GM11168 (cell line): ENCODE results near the gene RGP1.

ENCODE experiments used
- in situ Hi-C: fragments of 300-500 bp; cut with MboI; formaldehyde crosslinking; loops from one replicate; pipeline ENCODE4 v1.12.0; 2022; ENCODE audit warnings: low sequenced_read_pairs; ENCODE audit not compliant: unreplicated experiment

Gene RGP1

DNA sequence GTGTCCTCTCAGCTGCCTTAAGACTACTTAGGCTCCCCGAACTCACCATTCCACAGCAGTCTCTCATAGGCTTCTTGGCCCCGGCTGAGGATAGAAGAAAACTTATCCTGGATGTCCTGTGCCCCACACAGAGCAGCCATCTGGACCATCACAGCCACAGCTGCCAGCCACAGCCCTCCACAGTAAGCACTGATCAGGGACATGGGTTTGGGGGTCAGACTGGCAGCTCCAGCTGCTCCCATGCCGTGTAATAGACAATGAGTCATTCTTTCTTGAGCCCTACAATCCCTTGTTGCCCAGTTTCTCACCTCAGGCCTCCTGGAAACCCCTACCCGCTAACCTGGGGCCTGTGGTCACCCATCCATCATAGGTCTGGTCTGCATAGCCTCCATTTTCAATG lies 10.9 kb upstream of the RGP1 start:
- in situ Hi-C loops = loop anchor here (25.0 kb wide), 1 partner anchor 676 kb away; the partner anchor contains the start of gene VCP

DNA sequence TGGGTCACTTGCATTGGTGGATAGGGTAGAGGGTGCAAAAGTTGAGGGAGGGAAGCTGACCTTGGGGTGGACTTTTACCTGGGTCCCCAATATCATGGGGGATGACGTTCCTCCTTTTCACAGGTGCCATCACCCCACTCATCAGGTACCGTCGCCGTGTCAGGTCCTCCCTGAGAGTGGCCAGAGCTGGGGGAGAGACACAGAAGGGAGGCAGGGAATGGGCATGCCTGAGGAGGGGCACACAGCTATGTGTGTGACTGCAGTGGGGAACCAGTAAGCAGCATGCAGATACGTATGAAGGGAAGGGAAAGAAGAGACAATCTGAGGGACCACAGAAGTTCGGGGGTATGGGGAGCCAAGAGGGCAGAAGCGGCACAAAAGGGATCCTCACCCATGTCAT lies 10.2 kb upstream of the RGP1 start:
- in situ Hi-C loops = loop anchor here (25.0 kb wide), 1 partner anchor 677 kb away; the partner anchor contains the start of gene VCP

DNA sequence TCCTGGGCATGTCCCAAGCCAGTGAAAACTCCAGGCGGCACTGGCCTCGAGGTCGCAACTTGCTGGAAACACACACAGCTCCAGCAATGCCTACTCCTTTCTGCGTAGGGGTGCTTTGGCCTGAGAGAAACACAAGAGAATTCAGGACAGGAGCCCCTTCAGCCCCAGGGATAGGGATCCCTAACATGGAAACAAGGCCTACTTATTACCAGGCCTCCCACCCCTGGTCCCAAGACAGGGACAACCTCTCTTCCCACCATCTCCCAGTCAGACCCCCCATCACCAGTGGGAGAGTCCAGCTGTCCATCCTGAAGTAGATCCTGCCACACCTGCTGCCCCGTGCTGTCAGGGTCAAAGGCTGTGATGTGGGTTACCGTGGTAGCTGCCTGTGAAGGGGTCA lies 8.8 kb upstream of the RGP1 start:
- in situ Hi-C loops = loop anchor here (25.0 kb wide), 1 partner anchor 678 kb away; the partner anchor contains the start of gene VCP

DNA sequence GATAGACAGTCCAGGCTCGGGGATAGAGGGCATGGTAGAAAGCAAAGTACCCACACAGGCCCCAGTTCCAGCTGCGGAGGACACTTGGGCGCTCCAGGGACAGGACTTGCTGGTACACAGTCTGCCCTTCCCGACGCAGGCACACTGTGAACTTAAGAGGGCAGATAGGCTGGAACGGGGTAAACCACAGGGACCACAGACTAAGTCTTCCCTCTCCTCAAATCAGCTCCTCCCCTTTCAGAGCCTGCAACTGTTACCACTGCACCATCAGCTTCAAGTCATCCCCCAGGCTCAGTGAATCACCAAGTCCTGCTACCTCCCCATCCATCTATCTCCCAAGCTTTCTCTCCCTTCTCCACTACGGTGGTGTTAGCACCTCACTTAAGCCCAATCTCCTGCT lies 7.3 kb upstream of the RGP1 start:
- in situ Hi-C loops = loop anchor here (25.0 kb wide), 1 partner anchor 679 kb away; the partner anchor contains the start of gene VCP

DNA sequence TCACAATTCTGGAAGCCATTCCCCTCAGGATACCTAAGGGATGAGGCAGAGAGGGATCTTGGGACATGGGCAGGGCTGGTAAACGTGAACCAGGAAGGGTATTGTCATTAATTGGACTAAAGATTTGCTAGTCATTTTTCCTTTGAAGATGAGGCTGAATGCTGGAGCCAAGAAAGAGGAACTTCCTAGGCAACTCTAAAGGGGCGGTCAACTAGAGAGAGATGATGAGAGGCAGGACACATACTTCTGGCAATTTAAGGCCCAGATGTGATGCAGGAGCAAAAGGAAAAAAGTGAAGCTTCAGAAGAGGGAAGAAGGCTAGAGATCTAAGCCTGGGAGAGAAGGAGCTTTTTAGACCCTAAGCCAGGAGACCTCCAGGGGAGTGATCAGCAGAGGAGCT lies 5.6 kb upstream of the RGP1 start:
- in situ Hi-C loops = loop anchor here (25.0 kb wide), 1 partner anchor 681 kb away; the partner anchor contains the start of gene VCP

DNA sequence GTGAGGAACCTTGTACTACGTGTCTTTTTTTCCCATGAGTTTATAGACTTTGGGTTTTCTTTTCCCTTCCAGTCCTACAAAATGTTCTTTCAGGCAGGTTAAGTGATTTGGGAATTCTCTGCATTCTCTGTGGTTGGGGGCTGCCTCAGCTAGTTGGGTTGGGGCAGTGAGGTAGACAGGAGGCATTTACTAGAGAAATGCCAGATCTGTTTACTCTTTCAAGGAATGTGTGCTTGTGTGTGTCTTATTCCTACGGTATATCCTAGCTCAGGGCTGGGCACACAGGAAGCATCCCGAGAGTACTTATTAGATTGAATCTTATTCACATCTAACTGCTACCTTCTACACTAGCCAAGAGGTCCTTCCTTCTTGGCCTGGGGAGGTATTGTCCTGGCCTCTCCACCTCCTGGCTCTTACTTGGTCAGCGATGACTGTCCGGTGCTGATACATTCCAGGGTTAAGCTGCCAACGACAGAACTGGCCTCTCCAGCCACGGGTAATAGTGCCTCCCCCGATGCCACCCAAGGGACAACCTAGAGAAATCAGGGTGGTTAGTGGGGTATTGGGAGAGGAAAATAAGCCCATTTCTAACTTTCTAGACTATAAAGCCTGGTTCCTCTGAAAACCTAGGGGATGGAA lies 5.1 kb upstream of the RGP1 start:
- in situ Hi-C loops = loop anchor here (25.0 kb wide), 1 partner anchor 682 kb away; the partner anchor contains the start of gene VCP

DNA sequence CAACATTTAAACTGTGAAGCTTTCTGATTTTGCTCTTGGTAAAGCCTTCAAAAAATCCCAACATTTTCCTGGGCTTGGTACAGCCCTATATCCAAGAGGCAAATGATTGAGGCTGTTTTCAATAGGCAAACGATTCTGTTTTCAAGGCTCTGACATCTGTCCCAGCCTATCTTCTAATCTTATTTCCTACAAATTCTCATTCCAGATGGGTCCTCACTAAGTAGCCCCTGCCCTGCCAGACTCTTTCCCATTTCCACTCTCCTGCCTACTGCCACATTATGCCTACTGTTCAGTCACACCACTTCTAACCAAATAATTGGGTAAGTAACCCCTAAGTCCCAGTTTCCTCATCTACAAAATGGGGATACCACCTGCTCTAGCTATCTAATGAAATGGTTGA lies 3.5 kb upstream of the RGP1 start:
- in situ Hi-C loops = loop anchor here (25.0 kb wide), 1 partner anchor 683 kb away; the partner anchor contains the start of gene VCP

DNA sequence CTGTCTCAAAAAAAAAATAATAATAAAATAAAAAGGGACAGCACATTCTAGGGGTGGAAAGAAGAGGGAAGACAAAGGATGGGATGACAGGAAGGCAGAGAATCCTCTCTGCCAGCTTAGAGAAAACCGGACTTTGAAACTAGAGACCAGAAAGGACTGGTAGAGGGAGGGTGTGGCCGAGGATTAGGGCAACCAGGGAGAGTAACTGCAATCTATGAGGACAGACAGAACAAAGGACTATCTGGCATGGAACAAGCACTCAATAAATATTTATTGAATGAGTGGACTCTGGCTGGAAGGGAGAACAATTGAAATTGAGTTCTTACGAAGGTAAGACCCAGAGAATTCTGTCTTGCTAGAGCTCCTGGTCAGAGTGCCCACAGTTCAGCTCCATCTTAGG lies 2.5 kb upstream of the RGP1 start:
- in situ Hi-C loops = loop anchor here (25.0 kb wide), 1 partner anchor 684 kb away; the partner anchor contains the start of gene VCP

DNA sequence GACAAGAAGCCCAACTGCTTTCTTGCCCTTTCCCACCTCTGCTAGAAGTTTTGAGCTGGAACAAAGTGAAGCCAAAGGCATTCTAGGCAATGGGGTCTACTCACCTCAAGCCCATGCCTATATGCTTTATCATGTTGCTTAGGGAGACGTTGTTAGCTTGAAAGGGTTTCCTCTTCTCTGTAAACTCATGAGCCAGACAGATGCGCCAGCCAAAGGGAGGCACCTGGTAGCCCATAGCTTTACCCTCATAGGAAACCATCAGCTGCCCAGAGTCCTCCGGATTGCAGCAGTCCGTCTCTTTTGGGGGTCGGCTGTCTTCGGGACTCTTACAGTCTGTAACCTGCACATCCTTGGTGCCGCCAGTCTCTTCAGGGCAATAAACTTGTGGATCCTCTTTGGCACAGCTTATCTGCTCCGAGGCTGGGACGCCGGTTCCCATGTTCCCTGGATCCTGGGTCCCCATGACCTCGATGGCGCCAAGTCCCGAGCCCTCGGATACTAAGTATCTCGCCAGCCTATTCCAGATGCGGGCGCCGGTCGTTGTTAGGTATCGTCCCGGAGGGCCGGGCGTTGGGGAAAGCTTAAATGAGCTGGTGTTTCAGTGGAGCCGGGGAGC lies 737 bp upstream of the RGP1 start:
- in situ Hi-C loops = loop anchor here (25.0 kb wide), 1 partner anchor 686 kb away; the partner anchor contains the start of gene VCP

DNA sequence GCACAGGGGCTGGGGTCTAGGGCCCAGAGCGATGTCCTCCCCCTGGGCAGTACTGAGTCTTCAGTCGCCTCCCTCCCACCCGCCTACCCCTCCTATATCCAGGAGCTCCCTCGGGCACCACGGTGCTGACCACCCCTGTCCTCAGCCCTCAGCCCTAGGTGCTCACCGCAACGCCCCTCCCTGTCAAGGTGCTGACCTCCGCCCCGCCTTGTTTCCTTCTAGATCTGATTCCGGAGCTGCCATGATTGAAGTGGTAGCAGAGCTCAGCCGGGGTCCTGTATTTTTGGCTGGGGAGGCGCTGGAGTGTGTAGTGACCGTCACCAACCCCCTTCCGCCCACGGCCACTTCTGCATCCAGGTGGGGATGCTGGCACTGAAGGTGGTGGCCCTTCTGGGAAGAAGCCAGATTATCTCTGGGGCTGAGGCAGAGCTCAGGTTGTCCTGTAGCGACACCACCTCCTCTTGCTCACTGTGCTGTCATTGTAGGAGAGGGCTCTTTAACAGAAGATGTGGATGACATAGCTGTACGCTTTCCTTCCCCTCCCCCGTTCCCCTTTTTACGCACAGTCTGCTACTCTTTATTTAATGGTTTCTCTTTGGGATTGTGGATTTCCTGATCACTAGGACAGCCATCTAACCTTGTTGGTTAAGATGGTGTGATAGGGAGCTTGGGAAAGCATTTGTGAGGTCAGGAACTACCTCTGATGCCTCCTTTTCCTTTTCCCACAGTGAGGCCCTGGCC lies 598 bp downstream of the RGP1 start:
- in situ Hi-C loops = loop anchor here (25.0 kb wide), 1 partner anchor 687 kb away; the partner anchor contains the start of gene VCP

DNA sequence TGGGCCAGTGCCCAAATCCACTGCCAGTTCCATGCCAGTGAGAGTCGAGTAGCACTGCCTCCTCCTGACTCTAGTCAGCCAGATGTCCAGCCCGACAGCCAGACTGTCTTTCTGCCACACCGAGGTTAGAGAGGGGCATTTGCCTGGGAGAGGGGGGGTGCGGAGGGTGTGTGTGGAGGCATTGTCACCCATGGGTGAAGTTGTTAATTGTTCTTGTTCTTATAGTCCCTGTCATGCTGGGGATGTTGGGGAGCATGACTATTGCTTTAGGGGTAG lies 1.1 kb downstream of the RGP1 start:
- in situ Hi-C loops = no loop called here

DNA sequence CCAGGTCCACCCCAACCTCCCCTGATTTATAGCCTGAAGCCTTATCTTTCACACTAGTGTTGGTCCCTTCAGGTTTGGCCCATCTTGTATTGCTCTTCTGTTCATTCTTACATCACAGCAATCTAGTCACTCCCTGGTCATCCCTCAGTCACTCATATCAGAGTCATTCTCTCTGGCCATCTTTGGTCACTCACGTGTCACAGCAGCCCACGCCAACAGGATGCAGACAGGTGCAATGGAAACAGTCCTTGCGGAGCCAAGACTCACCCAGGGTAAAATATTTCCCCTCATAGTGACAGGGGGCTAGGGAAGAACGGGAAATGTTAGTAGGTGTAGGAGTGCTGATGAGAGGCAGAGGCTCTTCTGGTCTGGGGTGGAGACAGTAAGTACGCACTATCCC lies 4.4 kb downstream of the RGP1 start:
- in situ Hi-C loops = no loop called here

DNA sequence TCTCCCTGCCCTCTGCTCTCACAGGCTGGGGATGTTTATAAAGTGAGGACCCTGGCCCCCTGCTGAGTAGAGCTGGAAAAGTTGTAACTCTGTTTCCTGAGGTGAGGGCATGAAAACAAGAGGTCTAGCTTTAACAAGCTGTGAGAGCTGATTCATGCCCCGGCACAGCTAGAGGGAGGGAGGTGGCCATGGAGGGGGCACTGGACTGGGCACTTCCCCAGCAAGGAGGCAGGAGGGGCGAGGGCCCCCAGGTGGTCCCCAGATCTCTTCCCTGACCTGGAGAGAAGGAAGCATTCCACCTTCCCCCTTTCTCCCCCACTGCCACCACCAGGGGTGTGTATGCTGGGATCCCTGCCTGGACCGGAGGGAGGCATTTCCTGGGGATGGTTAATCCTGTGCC lies 5.2 kb downstream of the RGP1 start, which contains the start of gene MSMP:
Gene MSMP (minus strand): TSS at position 13 of the 400 bp plus-strand sequence. CDS start 147 bp downstream, outside the sequence.
- in situ Hi-C loops = no loop called here

DNA sequence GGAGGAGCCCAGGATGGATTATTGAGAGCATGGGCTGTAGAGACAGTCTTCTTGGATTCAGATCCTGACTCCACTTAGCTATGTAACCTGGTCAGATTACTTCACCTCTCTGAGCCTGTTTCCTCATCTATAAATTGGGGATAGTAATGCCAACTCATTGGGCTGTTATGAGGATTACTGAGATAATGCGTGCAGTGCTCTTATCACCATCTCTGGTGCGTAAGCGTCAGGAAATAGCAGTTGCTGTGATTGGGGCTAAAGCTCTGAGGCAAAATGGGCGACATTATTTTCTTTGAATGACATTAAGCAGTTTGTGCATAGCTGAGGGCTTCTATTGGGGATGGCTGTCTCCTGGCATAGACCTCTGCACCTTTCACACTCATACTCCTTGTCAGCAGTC lies 6.0 kb downstream of the RGP1 start:
- in situ Hi-C loops = no loop called here

DNA sequence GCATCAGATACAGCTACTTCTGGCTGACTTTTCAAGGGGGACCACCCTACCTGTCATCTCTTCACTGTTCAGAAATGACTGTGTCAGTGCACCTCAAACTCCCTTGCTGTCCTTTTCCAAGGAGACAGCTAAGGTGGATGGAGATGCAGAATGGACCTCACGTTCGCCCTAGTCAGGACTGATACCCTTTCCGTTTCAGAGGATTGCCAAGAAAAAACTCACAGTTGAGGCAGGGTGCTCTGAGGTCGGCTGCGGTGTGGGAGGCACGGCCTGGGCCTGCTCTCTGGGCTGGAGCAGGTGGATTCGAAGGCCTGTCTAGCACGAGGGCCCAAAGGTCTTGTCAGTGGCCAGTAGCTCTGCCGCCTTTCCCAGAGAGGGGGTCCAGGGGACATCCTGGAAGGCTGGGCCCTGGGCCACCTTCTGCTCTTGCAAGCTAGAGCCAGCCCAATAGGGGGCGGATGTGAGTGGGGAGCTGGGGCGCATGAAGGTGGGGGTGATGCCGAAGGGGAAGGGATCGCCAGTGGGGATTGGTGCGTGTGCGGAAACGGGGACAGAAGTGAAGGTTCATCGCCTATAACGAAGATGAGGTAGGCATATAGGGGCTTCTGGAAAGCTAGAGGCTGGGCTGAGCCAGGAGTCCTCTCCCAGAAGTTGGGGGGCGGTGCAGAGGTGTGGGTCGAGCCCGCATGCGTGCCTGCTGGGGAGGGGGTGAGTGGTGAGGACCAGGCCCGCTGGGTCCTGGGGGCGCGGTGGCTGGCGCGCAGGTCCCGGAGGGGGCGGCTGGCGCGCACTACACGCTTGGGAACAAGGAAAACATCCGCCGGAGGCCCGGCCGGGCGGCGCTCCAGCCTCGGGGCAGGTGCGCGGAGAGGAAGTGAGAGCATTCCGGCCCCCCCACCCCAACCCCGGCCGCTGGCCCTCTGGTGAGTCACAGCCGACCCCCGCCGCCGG lies 7.5 kb downstream of the RGP1 start:
- in situ Hi-C loops = no loop called here

DNA sequence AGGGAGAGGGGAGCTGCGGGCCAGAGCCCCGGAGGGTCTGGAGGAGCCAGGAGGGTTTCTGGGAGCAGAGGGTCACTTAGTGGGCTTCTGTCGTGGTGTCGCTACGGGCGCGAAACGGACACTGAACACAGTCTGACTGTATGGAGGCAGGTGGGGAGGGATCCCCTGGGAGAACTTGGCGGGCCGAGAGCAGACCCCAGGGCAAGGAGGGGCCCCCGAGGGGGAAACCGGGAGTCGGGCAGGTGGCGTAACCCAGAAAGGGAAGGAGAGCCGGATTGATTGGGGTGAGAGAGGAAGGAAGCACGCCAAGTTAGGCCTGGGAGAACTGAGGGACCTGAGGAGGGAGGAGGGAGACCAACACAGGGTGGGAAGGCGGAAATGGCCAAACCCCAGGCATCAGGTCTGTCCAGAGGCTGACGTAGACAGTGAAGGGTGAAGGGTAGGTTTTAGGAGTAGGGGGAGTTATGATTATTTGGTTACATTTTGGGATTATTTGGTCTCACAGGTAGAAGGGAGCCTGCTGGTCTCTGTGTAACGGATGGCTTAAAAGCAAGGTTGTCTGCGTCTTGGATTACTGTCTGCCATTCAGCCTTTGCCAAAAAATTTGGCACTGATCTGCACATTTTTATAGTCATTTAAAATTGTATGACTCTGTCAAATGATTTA lies 8.3 kb downstream of the RGP1 start:
- in situ Hi-C loops = no loop called here

DNA sequence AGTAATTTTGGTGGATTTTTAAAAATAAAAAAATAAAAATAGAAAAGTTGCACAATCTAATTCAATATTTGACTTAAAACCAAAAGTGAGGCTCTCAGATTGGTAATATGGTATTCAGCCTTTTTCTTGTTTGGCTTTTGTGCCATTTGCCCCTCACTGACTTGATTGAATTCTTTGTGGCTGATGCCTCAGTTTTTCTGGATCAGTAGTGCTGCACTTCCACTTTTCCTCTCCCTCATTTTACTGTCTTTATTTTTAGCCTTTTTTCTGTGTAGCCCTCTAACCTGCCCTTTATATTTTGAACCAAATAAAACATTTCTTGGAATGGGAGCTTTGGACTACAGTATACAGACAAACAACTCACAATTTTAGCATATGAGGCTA lies 8.8 kb downstream of the RGP1 start:
- in situ Hi-C loops = no loop called here

DNA sequence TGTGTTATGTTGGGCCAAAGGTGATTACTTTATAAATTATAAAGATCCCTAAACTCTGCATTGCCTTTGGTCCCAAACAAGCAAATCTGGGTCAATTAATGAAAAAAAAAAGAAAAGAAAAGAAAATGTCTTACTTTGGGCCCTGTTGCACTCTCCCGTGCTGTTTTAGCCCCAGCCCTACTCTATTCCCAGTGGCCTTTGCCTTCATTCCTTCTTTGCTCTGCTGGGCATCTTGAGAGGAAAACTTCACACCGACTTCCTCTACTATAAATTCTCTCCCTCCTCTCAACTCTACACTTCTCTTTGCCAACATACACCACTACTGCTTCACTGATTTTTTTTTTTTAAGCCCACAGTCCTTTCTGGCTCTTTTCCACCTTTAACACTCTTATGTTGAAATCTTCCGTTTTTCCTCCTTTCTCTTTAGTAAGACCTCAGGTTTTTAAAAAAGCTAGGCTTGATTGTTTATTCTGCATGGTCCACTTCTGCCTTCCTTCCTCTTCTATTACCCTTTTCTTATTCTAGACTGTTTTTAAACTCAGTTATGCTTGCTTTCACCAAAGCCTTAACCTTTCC lies 9.5 kb downstream of the RGP1 start:
- in situ Hi-C loops = no loop called here

DNA sequence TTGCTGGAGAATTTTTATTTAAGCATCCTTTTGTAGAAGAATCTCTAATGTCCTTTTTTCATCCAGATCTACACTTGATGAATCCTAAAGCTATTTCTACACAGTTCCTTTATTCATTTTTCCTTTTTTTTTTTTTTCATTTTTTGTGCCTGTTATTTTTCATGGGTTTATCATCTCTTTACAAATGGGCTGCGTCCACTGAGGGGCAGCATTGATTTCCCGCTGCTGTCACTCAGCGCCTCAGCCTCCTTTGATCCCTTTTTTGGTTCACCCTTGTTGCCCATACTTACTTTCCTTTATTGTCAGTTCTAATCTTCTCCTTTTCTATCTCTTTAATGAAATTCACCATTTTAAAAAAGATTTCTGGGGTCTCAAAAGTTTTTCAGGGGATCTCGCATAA lies 10.7 kb downstream of the RGP1 start:
- in situ Hi-C loops = no loop called here
